ENCODE measurements around the gene VCX3A.
"Not testable (repeated sequence)": the region's sequence is repeated elsewhere in the genome, so short reads cannot be mapped to it uniquely, and the experiment has no call there.

The VCX3A gene

DNA sequence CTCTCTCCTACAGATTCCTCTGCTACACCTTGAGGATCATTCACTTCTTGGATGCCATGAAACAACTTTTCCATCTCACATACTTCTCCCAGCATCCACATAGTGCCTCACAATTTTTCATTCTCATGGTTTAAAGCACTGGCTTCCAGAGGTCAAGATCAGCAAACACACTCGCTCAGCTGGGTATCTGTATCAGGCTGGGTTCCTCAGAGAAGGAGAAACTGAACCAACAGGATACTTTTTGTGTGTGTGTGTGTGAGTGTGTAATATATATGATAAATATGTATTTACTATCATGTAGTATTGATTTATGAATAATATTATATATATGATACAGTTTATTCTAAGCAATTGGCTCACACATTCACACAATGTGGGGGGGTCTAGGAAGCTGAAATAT is at the start of gene VCX3A:
Gene VCX3A, minus strand, starts transcription at position 101 of the 400 bp plus-strand sequence. CDS start 621 bp downstream, outside the sequence.
- TF ChIP-seq, protein P1, sequence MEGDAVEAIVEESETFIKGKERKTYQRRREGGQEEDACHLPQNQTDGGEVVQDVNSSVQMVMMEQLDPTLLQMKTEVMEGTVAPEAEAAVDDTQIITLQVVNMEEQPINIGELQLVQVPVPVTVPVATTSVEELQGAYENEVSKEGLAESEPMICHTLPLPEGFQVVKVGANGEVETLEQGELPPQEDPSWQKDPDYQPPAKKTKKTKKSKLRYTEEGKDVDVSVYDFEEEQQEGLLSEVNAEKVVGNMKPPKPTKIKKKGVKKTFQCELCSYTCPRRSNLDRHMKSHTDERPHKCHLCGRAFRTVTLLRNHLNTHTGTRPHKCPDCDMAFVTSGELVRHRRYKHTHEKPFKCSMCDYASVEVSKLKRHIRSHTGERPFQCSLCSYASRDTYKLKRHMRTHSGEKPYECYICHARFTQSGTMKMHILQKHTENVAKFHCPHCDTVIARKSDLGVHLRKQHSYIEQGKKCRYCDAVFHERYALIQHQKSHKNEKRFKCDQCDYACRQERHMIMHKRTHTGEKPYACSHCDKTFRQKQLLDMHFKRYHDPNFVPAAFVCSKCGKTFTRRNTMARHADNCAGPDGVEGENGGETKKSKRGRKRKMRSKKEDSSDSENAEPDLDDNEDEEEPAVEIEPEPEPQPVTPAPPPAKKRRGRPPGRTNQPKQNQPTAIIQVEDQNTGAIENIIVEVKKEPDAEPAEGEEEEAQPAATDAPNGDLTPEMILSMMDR (IDR thresholded peaks at IDR 0.05): not testable (repeated sequence)

DNA sequence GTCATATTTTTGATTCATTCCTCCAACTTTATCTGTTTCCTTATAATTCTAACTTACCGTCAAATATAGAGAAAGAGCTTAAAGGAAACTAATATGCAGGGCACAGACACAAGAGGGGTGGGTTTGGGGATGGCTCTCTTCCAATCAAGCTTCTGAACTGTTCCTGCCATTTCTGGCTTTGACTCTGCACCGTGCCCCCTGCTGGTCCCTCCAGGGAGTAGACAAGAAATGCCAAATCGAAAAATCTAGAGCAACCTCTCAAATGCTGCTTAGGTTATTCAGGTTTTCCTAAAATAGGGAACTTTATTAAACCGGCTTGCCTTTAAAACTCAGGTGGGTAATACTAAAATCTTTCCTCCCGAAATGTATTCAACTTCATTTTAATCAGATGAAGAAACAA is 39.8 kb upstream of the VCX3A start:
- TF ChIP-seq, protein P1 (IDR thresholded peaks at IDR 0.05): no peak

DNA sequence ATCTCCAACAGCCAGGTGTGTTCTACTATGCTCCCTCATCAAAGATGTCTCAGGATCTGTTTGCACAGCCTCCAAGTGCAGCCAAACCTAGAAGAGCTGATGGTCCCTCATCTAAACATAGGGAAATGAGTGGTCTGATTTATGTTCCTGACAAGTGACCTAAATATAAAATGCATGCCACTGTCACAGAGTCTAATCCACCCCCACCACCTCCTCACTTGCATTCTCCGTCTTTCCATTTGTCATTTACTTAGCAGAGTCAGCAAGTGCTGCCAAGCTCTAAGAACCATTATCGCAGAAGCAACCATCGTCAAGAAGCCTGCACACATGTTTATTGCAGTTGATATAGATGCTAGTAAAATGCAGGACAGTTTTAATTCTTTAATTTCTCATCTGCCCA is 33.1 kb upstream of the VCX3A start:
- TF ChIP-seq, protein P1 (IDR thresholded peaks at IDR 0.05): no peak

DNA sequence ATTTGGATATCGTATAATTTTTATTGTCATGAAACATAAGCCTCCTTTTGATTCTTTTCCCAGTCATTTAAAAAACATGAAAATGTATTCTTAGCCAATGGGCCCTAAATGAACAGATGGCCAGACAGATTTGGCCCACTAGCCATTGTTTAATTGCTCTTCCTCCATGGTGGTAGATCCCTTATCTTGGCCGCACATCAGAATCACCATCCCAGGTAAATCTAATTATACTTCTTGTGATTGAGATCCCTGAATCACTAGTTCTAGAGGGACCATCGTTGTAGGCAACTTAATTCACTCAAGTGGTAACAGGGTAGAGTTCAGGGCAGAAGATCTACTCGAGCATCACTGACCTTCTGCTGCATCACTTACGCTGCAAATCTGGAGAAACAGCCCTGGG is 24.1 kb upstream of the VCX3A start:
- TF ChIP-seq, protein P1 (IDR thresholded peaks at IDR 0.05): no peak

DNA sequence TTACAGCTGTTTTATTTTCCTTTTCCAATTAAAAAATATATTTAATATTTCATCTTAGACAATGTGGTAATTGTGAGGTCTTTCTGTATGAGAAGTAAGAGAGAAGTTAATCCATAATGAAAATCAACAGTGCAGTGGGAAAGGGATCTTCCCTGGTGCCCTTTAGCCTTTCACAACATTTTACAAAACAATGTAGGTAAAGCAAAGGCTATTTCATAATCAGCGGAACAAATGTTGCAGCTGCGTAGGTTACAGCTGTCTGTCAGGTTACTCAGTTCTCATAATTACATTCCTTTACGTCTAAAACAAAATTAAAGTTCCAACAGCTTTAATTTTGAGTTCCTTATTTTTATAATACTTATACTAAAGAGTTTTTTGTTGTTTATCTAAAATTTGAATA is 22.8 kb upstream of the VCX3A start:
- TF ChIP-seq, protein P1 (IDR thresholded peaks at IDR 0.05): no peak

DNA sequence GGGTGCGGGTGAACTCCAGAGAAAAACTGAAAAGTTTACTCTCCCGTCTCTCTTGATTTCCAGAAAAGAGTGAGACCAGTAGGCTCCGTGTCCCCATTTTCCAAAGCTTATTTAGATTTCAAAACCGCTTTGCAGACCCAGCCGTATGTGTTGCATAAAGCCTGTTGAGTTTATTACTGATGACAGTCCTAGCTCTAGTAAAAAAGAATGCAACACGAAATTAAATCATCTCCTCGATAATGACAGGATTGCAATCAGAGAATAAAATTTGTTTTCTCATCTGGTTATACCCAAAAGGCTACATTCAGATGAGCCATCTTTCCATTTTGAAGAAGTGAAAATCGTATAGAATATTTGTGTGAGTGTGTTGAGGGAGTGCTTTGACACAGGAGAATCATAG is 16.1 kb upstream of the VCX3A start:
- TF ChIP-seq, protein P1 (IDR thresholded peaks at IDR 0.05): no peak

DNA sequence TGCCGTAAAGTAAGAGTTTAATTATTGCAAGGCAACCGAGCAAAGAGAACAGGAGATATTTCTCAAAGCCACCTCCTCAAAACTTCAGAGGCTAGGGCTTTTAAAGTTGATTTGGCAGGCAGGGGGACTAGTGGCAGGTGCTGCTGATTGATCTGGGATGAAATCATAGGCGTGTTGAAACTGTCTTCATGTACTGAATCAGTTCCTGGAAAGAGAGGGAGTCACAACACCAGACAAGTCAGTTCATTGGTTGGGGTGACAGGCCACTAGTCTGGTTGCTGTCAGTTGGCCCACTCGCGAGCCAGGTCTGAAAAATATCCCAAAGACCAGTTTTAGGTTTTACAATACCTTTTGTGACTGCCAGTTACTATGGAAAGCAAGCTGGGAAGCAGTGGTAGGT is 10.8 kb upstream of the VCX3A start:
- TF ChIP-seq, protein P1 (IDR thresholded peaks at IDR 0.05): no peak

DNA sequence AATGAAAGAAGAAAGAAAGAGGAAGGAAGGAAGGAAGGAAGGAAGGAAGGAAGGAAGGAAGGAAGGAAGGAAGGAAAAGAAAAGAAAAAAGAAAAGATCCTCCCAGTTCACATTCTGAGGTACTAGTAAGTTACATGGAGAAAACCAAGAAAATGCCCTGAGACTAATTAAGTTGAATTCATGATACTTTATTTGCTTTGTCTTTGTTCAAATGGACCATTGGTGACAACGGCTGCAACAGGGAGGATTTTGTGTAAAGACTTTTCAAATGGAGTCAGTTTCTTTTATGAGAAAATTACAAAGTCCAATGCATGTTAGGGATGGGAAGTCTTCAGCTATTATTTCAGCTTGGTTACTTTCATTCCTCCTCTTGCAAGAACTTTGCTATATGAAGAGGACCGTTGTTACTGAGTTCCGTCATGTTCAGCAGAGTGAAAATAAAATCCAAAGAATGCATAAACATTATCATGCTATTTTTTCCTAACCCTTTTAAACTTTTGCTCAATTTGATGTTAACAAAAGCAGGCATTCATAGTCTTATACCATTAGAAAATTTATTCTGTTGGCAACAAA is 8.3 kb downstream of the VCX3A start:
- TF ChIP-seq, protein P1 (IDR thresholded peaks at IDR 0.05): no peak

Measured in LNCAP (cell line).